ENCODE results near the gene LEMD2.

The LEMD2 gene

GRCh38 chr6:33801611-33802010, 12.7 kb upstream of the LEMD2 start:
- no peak overlapping the region for H3K4me3 ChIP-seq (replicated peaks; ENCODE audit: low read depth, low read length)
- no peak for DNase-seq (ENCODE audit: extremely low read depth, low read depth)
- TF ChIP-seq CTCF (IDR thresholded peaks at IDR 0.05; ENCODE audit: low read depth, low read length, missing control alignments): no peak

- no peak for DNase-seq (ENCODE audit: extremely low read depth, low read depth)
- H3K4me3 ChIP-seq (replicated peaks; ENCODE audit: low read depth, low read length): no peak overlapping the region
- TF ChIP-seq CTCF (IDR thresholded peaks at IDR 0.05; ENCODE audit: low read depth, low read length, missing control alignments): no peak
Observed at GRCh38 chr6:33800248-33800969, 11.5 kb upstream of the LEMD2 start.

- no peak for TF ChIP-seq CTCF (IDR thresholded peaks at IDR 0.05; ENCODE audit: low read depth, low read length, missing control alignments)
- no peak for DNase-seq (ENCODE audit: extremely low read depth, low read depth)
- no peak overlapping the region for H3K4me3 ChIP-seq (replicated peaks; ENCODE audit: low read depth, low read length)
Observed at GRCh38 chr6:33799454-33800113, 10.7 kb upstream of the LEMD2 start.

- no peak for DNase-seq (ENCODE audit: extremely low read depth, low read depth)
- no peak for TF ChIP-seq CTCF (IDR thresholded peaks at IDR 0.05; ENCODE audit: low read depth, low read length, missing control alignments)
- H3K4me3 ChIP-seq (replicated peaks; ENCODE audit: low read depth, low read length): no peak overlapping the region
Observed at GRCh38 chr6:33798343-33798848, 9.5 kb upstream of the LEMD2 start.

- H3K4me3 ChIP-seq (replicated peaks; ENCODE audit: low read depth, low read length): no peak overlapping the region
- no peak for DNase-seq (ENCODE audit: extremely low read depth, low read depth)
- no peak for TF ChIP-seq CTCF (IDR thresholded peaks at IDR 0.05; ENCODE audit: low read depth, low read length, missing control alignments)
Observed at GRCh38 chr6:33797626-33798342, 8.9 kb upstream of the LEMD2 start.

GRCh38 chr6:33794910-33795623, 6.1 kb upstream of the LEMD2 start:
- TF ChIP-seq CTCF (IDR thresholded peaks at IDR 0.05; ENCODE audit: low read depth, low read length, missing control alignments): no peak
- DNase-seq (ENCODE audit: extremely low read depth, low read depth): no peak
- no peak overlapping the region for H3K4me3 ChIP-seq (replicated peaks; ENCODE audit: low read depth, low read length)

Measured in HFF-Myc (cell line).